ENCODE measurements around the gene ASTN2. TPM values are rescaled to one million over a fixed set of nuclear protein-coding genes. Genes with fewer than 3 reads are reported as not detected.

The ASTN2 gene
- total and polyA plus RNA-seq, 2 donors (not counting 3 experiments of a cell fraction or from before 2014, with no cell fraction given) = 1.0 to 1.9 TPM

GRCh38 chr9:116895961-116896360 is 518.9 kb downstream of the ASTN2 start:
- H3K9me1 ChIP-seq (replicated peaks; ENCODE audit: control insufficient read depth, extremely low read depth, insufficient read depth, low read length) = no peaks in the 10 kb centered on the region
- no peak overlapping the region for H3K4me3 ChIP-seq (replicated peaks in 1 of 3; ENCODE audit: insufficient read depth in 1 of 3, low read depth in 1 of 3, low read length in 3 of 3)
- no peak overlapping the region for H2AFZ ChIP-seq (ENCODE audit: low read depth, low read length)
- POLR2A ChIA-PET = no interaction called here
- no peaks in the 10 kb centered on the region for H3K4me1 ChIP-seq (ENCODE audit: control insufficient read depth, extremely low read depth, insufficient read depth, low read length)
- H3K9me3 ChIP-seq (replicated peaks; ENCODE audit: control insufficient read depth, insufficient read depth, low read length) = peaks cover 2% of the 10 kb centered on the region
- H4K20me1 ChIP-seq (replicated peaks; ENCODE audit: control insufficient read depth, extremely low read depth, insufficient read depth, low read length) = no peaks in the 10 kb centered on the region
- no peaks in the 10 kb centered on the region for H3K79me2 ChIP-seq (ENCODE audit: control insufficient read depth, insufficient read depth, low read length)
- H3K27me3 ChIP-seq (ENCODE audit: control insufficient read depth in 2 of 2, insufficient read depth in 2 of 2, low read length in 2 of 2) = no peaks in the 10 kb centered on the region
- CTCF ChIA-PET = no interaction called here
- no peak overlapping the region for H3K27ac ChIP-seq (ENCODE audit: insufficient read depth, low read depth, low read length)
- no peaks in the 10 kb centered on the region for H3K36me3 ChIP-seq (ENCODE audit: control insufficient read depth in 2 of 2, extremely low read depth in 1 of 2, insufficient read depth in 2 of 2, low read length in 2 of 2)
- no peak for DNase-seq (ENCODE audit: low read depth, low spot score)
- no TSS peak for BruUV-seq (replicated peaks)
- no peak for FAIRE-seq
- intact Hi-C loops (cut with micrococcal nuclease) = no loop called here
- no peak overlapping the region for H3K9ac ChIP-seq (replicated peaks; ENCODE audit: extremely low read depth, insufficient read depth, low read length)
- no peak overlapping the region for H3K4me2 ChIP-seq (ENCODE audit: insufficient read depth, low read length)
- dilution Hi-C loops (cut with MboI; ENCODE audit: extremely low pct_ligation_motif_present, low sequenced_read_pairs) = no loop called here
- no peak for TF ChIP-seq GATA2 (IDR thresholded peaks at IDR 0.05; ENCODE audit: insufficient read depth, insufficient read length, low read depth, low read length)
- no peak for TF ChIP-seq CTCF (IDR thresholded peaks at IDR 0.05; ENCODE audit: extremely low read depth in 1 of 2, insufficient read depth in 1 of 2, low read depth in 1 of 2, low read length in 2 of 2)
- TF ChIP-seq MAX (IDR thresholded peaks at IDR 0.05; ENCODE audit: insufficient read depth, insufficient read length) = no peak
- TF ChIP-seq JUN (IDR thresholded peaks at IDR 0.05; ENCODE audit: borderline replicate concordance, insufficient read depth, insufficient read length, low read depth) = no peak
- TF ChIP-seq POLR2AphosphoS5 (IDR thresholded peaks at IDR 0.05; ENCODE audit: insufficient read depth, low read depth, low read length) = no peak
- no peak for TF ChIP-seq POLR2A (IDR thresholded peaks at IDR 0.05; ENCODE audit: low read depth, low read length)
- TF ChIP-seq FOS (IDR thresholded peaks at IDR 0.05; ENCODE audit: borderline replicate concordance, insufficient read depth, low read length) = no peak
- TF ChIP-seq EZH2 (IDR thresholded peaks at IDR 0.05; ENCODE audit: borderline replicate concordance, low read depth, low read length, severe bottlenecking) = no peak
- no peak for TF ChIP-seq MYC (IDR thresholded peaks at IDR 0.05; ENCODE audit: low read depth, low read length)

Measured in endothelial cell of umbilical vein (primary cell).